Kidney (tissue), 14 donors: ENCODE data around the gene ARID5A. TPM values are rescaled to one million over a fixed set of nuclear protein-coding genes. Genes with fewer than 3 reads are reported as not detected.
"Not testable (repeated sequence)": the region's sequence is repeated elsewhere in the genome, so short reads cannot be mapped to it uniquely, and the experiment has no call there.

Experiments
- DNase-seq, 5 donors: peaks; one replicate each; pipeline ENCODE4 v3.0.0-alpha.2; 2013 to 2020
- FAIRE-seq: peaks from 2 replicates; lab custom pipeline; 2012; peaks lifted over from hg19 to GRCh38; lab: Jason Lieb, UNC
- H3K27ac ChIP-seq, 2 donors: one replicate each; pipeline ENCODE4 v1.7.0; 2013; ENCODE audit warnings: low read depth in 2 of 2, low read length in 2 of 2, inconsistent platforms in 1 of 2
- H3K27me3 ChIP-seq: one replicate; pipeline ENCODE4 v1.7.1; 2013; ENCODE audit warnings: low read length, inconsistent platforms; ENCODE audit not compliant: control insufficient read depth, insufficient read depth
- H3K36me3 ChIP-seq, 3 donors: one replicate each; pipeline versions ENCODE4 v1.7.0 to v1.7.1; 2013; ENCODE audit warnings: low read length in 3 of 3, control low read depth in 1 of 3, inconsistent platforms in 1 of 3; ENCODE audit not compliant: insufficient read depth in 3 of 3, control insufficient read depth in 2 of 3
- H3K4me1 ChIP-seq, 3 donors: one replicate each; pipeline versions ENCODE4 v1.7.0 to v1.7.1; 2013; ENCODE audit warnings: low read length in 3 of 3, inconsistent platforms in 1 of 3, low read depth in 1 of 3; ENCODE audit not compliant: control insufficient read depth in 2 of 3, insufficient read depth in 2 of 3
- H3K4me3 ChIP-seq, 3 donors: one replicate each; pipeline versions ENCODE4 v1.7.0 to v1.8.1; 2013; ENCODE audit warnings: low read length in 3 of 3, control low read depth in 1 of 3, inconsistent platforms in 1 of 3
- H3K9ac ChIP-seq, 3 donors: one replicate each; pipeline versions ENCODE4 v1.7.0 to v1.7.1; 2013; ENCODE audit warnings: low read length in 3 of 3, control low read depth in 1 of 3, inconsistent platforms in 1 of 3
- H3K9me3 ChIP-seq, 3 donors: one replicate each; pipeline versions ENCODE4 v1.7.0 to v1.7.1; 2013; ENCODE audit warnings: low read length in 3 of 3, control low read depth in 1 of 3, inconsistent platforms in 1 of 3; ENCODE audit not compliant: control insufficient read depth in 2 of 3, insufficient read depth in 1 of 3
- CTCF ChIP-seq: IDR thresholded peaks from 3 replicates; pipeline ENCODE4 v1.5.1; 2012; ENCODE audit warnings: mild to moderate bottlenecking, moderate library complexity, borderline replicate concordance; ENCODE audit not compliant: insufficient read depth; ENCODE audit errors: extremely low read depth
- intact Hi-C: fragments of 100-400 bp; cut with DNase I; formaldehyde crosslinking; loops from one replicate; pipeline ENCODE4 v1.11.1; 2022
- polyA plus RNA-seq: library from polyadenylated mRNA; stranded (reverse); fragments of 350-450 nt; fragmentation: Illumina TruSeq; extraction: RNeasy Lipid Tissue Mini Kit (QIAGEN cat#74804); gene quantifications from one replicate; pipeline ENCODE4 v1.2.3, GENCODE V29; 2014; ENCODE audit warnings: low read depth, low replicate concordance; ENCODE audit not compliant: insufficient read depth
- total RNA-seq: library from RNA; stranded (reverse); fragmentation: NEBNext Ultra II Directional; extraction: Animal tissue kit (Norgen Biotek cat#: 25700); gene quantifications from one replicate; pipeline ENCODE4 v1.2.1, GENCODE V29; 2021
- donor health status: control.
- donor health status: control.
- donor health status: control.
- donor health status: control.
- donor health status: control.
- donor health status: DM: yes; HTN: yes; CAD: no.
- donor health status: Normal renal cell carcinoma (clear cell type).

ARID5A gene
- total and polyA plus RNA-seq, 2 donors from 2014 or later, result 8.6 to 26.3 TPM

GRCh38 chr2:96553176-96553956 is 16.8 kb downstream of the ARID5A start:
- FAIRE-seq (no peak), DNase-seq (peak in 1 of 5 donors; percentile 75)
- no peaks in the 10 kb centered on the region for H3K36me3 ChIP-seq
- H3K27ac ChIP-seq, result no peak overlapping the region
- TF ChIP-seq CTCF, result no peak
- H3K4me1 ChIP-seq, result peaks cover 0 to 4% (median 4%) of the 10 kb centered on the region in 3 donors
- no peaks in the 10 kb centered on the region for H3K27me3 ChIP-seq
- intact Hi-C loops, result no loop called here
- peaks cover 0 to 2% (median 0%) of the 10 kb centered on the region in 3 donors for H3K9me3 ChIP-seq
- no peak overlapping the region for H3K9ac ChIP-seq
- H3K4me3 ChIP-seq, result no peak overlapping the region

GRCh38 chr2:96553957-96554292 is 17.4 kb downstream of the ARID5A start:
- FAIRE-seq, H3K9me3 ChIP-seq, DNase-seq, H3K27me3 ChIP-seq, H3K4me1 ChIP-seq, intact Hi-C loops, H3K9ac ChIP-seq, H3K27ac ChIP-seq, H3K4me3 ChIP-seq, H3K36me3 ChIP-seq: not testable (repeated sequence)

- H3K27me3 ChIP-seq, result no peaks in the 10 kb centered on the region
- DNase-seq (peak; percentile 70 to 88 (median 75)), FAIRE-seq (no peak)
- peaks cover 0 to 4% (median 4%) of the 10 kb centered on the region in 3 donors for H3K4me1 ChIP-seq
- H3K27ac ChIP-seq, result no peak overlapping the region
- peaks cover 0 to 2% (median 0%) of the 10 kb centered on the region in 3 donors for H3K9me3 ChIP-seq
- H3K36me3 ChIP-seq, result no peaks in the 10 kb centered on the region
- H3K4me3 ChIP-seq, result peak overlapping the region in 1 of 3 donors; percentile 32
- intact Hi-C loops, result no loop called here
- peak; percentile 85 for TF ChIP-seq CTCF
- no peak overlapping the region for H3K9ac ChIP-seq
Measured at GRCh38 chr2:96554293-96555145, 18.0 kb downstream of the ARID5A start.

- Histone ChIP-seq H3K4me3 (no peak overlapping the region), H3K9ac (no peak overlapping the region), H3K36me3 (no peaks in the 10 kb centered on the region), H3K9me3 (peaks cover 0 to 2% (median 0%) of the 10 kb centered on the region in 3 donors), H3K27me3 (no peaks in the 10 kb centered on the region), H3K4me1 (peaks cover 0 to 4% (median 4%) of the 10 kb centered on the region in 3 donors), H3K27ac (no peak overlapping the region)
- DNase-seq (peak in 1 of 5 donors; percentile 73), FAIRE-seq (no peak)
- no peak for TF ChIP-seq CTCF
- intact Hi-C loops, result no loop called here
Measured at GRCh38 chr2:96555146-96555610, 18.6 kb downstream of the ARID5A start.
